ENCODE results near the gene KDM5B.
"Not testable (repeated sequence)": the region's sequence is repeated elsewhere in the genome, so short reads cannot be mapped to it uniquely, and the experiment has no call there.

KDM5B gene

GRCh38 chr1:202791077-202791747 is 17.0 kb downstream of the KDM5B start:
- no peak for DNase-seq

GRCh38 chr1:202788800-202789199 is 19.4 kb downstream of the KDM5B start:
- DNase-seq = no peak

DNA sequence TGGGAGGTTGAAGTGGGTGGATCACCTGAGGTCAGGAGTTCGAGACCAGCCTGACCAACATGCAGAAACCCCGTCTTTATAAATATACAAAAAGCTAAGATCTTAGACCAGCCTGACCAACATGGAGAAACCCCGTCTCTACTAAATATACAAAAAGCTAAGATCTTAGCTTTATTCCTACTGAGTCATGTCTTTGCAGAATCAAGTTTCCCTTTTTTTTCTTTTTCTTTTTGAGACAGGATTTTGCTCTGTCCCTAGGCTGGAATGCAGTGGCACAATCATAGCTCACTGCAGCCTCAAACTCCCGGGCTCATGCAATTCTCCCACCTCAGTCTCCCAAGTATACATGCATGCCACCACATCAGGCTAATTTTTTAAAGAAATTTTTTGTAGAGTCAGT is 21.4 kb downstream of the KDM5B start:
- no peak for DNase-seq

- DNase-seq = no peak
Observed at GRCh38 chr1:202781180-202781579, 27.0 kb downstream of the KDM5B start.

GRCh38 chr1:202770135-202770534 is 38.1 kb downstream of the KDM5B start:
- no peak for DNase-seq

DNA sequence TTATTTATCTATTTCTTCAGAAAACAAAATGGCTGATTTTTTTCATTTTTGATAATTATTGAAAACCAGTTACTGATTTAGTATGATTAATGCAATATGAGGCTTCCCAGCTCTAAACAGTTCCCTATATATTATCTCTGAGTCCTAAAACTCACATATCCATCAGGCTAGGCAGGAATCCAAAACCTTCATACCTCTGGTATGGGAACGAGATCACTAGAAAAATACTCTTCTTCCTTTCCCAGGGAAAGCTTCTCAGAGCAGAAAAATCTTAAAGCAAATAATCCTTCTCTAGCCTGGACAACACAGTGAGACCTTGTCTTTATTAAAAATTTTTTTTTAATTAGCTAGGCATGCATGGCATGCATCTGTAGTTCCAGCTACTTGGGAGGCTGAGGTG is 42.5 kb downstream of the KDM5B start:
- DNase-seq = no peak

- no peak for DNase-seq
Observed at GRCh38 chr1:202762019-202762418, 46.2 kb downstream of the KDM5B start.

GRCh38 chr1:202760589-202760988 is 47.6 kb downstream of the KDM5B start:
- DNase-seq = no peak

- no peak for DNase-seq
Observed at GRCh38 chr1:202756391-202756790, 51.8 kb downstream of the KDM5B start.

- DNase-seq = no peak
Observed at GRCh38 chr1:202754293-202754692, 53.9 kb downstream of the KDM5B start.

DNA sequence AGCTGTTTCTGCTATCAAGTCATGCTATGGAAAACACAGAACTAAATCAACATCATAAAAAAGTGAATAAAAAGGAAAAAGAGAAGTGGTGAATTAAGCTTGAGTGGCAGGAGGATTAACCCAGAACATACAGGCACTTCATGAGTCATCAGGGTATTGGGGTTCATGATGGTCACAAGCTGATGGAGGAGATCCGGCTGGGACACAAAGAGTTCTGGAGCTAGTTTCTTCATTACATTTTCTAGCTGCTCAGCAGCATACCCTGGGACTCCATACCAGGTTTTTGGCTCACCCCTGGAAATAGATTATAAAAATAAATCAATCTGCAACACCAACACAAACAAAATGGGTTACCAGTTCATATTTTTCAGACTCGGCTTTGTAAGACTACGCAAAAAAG is 55.4 kb downstream of the KDM5B start:
- DNase-seq = no peak

DNA sequence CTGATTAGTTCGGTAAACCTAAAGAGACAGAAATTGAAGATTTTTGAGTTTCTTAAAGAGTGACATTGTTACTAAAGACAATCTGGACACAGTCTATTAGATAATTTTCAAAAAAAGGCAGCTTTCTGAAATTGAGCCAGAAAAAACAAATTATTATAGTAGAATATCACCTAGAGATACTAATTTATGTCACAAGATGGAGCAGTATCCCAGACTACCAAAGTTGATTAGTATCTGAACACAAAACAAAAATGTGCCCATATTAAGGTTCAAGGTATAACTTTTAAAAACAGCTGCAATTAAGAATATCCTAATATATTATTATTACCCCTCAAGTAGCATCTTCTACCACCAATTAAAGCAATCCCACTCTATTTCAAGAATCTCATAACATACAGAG is 57.5 kb downstream of the KDM5B start:
- DNase-seq = no peak

- no peak for DNase-seq
Observed at GRCh38 chr1:202750024-202750423, 58.2 kb downstream of the KDM5B start.

- no peak for DNase-seq
Observed at GRCh38 chr1:202745323-202745888, 62.8 kb downstream of the KDM5B start.

DNA sequence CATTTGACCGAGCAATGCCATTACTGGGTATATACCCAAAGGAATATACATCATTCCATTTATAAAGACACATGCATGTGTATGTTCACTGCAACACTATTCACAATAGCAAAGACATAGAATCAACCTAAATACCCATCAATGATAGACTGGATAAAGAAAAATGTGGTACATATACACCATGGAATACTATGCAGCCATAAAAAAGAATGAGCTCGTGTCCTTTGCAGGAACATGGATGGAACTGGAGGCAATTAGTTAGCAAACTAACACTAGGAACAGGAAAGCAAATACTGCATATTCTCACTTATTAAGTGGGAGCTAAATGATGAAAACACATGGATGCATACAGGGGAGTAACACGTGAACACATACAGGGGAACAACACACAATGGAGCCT is 63.5 kb downstream of the KDM5B start:
- not testable (repeated sequence) for DNase-seq

- no peak for DNase-seq
Observed at GRCh38 chr1:202742496-202742895, 65.7 kb downstream of the KDM5B start.

DNA sequence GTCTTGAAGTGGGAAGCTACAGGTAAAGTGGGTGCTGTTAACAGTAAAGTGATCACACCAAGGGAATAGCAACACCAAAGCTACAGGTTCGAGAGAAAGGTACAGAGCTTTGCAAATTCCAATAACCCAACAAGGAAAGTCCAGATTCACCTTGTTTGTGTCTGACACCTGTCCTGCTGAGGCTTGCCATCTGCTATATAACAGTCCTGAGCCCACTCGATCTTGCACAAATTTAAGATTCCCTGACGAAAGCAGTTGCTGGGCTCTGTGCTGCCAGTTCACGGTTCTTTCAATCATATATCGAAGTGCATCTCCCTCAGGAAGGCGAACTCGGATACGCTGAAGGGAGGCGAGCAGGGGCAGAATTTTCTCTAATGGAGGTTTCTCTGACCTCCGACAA is 75.0 kb downstream of the KDM5B start:
- DNase-seq = no peak

GRCh38 chr1:202728951-202729350 is 79.3 kb downstream of the KDM5B start:
- DNase-seq = no peak

DNA sequence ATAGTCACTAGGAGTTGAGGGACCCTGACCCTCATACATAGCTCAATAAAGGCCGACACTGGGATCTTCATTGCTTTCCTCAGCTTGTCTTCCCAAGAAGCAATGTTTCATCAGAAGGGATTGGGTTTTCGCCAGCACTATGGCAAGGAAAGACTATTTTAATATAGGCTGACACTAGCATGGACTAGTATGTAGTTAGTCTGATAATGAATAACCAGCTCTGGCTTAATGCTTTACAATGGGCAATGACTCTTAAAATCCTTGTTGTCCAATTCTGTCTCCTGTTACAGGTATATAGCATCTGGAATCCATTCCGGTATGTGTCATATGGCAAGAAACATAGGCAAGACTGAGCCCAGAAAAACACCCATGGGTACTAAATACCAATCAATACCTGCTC is 82.7 kb downstream of the KDM5B start:
- no peak for DNase-seq

DNA sequence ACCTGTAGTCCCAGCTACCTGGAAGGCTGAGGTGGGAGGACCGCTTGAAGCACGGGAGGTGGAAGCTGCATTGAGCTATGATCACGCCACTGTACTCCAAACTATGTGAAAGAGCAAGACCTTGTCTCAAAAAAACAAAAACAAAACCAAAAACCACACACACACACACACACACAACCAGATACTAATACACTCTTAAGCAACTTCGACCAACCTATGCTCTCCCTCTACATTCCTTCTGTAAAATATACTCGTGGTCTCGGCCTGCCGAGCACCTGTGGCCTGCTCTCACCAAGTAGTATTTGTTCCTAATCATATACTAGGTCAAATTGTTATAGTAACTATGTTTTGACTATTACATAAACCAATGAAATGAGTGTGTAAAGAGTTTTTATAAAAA is 84.5 kb downstream of the KDM5B start:
- DNase-seq = no peak

DNA sequence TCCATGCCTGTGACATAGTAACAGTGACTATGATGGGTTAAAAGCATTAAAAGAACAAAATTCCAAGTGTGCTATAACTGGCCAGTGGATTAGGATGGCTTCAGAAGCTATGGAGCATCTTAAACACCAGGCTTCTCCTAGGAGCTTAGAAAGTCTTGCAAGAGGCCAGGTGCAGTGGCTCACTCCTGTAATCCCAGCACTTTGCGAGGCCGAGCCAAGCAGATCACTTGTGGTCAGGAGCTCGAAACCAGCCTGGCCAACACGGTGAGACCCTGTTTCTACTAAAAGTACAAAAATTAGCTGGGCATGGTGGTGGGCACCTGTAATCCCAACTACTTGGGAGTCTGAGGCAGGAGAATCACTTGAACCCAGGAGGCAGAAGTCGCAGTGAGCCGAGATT is 85.2 kb downstream of the KDM5B start:
- not testable (repeated sequence) for DNase-seq

- no peak for DNase-seq
Observed at GRCh38 chr1:202716654-202717053, 91.6 kb downstream of the KDM5B start.

DNA sequence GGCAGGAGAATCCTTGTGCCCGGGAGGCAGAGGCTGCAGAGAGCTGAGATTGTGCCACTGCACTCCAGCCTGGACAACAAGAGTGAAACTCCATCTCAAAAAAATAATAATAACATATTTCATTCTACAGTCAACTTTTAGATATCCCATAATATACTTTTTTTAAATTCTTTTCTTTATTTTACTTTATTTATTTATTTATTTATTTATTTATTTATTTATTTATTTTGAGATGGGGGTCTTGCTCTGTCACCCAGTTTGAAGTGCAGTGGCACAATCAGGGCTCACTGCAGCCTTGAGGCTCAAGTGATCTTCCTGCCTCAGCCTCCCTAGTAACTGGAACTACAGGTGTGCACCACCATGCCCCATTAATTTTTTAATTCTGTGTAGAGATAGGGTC is 94.0 kb downstream of the KDM5B start:
- DNase-seq = not testable (repeated sequence)

- no peak for DNase-seq
Observed at GRCh38 chr1:202713110-202713509, 95.1 kb downstream of the KDM5B start.

DNA sequence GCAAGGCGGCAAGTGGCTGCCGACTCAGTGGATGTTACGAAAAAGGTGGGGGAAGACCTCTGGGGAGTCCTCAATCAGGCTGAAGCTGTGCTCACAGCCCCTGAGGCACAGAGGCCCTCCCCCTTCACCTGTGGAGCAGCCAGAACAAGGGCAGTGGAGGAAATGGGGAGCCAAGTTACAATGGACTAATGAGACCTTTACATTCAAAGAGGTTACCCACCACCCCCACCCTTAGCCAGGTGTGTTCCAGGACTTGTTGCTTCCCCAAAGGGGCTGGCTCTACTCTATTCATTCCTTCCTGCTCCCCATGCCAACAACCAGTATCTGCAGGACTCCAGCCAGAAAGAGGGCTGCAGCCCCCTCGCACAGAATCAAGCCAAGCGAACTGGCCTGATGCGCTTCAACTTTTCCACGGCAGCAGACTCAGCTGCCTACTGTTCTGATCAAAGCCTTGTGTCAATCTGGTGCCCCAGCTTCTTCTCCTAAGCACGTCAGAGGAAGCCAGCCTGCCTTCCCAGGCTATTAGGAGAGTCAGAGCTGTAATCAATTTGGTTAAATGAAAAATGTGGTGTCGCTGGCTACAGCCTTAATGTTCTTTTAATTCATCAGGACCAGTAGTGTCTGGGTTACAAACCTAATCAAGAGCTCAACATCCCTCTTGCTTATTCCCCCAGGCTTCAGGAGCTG is 96.1 kb downstream of the KDM5B start:
- DNase-seq = no peak
